Nephron (organoid): Measurements from ENCODE around the gene LPCAT3.
"Not testable (repeated sequence)": the region's sequence is repeated elsewhere in the genome, so short reads cannot be mapped to it uniquely, and the experiment has no call there.

Experiments
- H3K27ac Mint-ChIP-seq, 3 experiments: 2 replicates each; pipeline ENCODE4 v1.8.0; 2020; ENCODE audit warnings: mixed read lengths in 3 of 3, mild to moderate bottlenecking in 2 of 3, moderate library complexity in 1 of 3
- H3K27me3 Mint-ChIP-seq: 2 replicates; pipeline ENCODE4 v1.8.0; 2021; ENCODE audit warnings: low read depth, mild to moderate bottlenecking, moderate library complexity, mixed read lengths
- H3K36me3 Mint-ChIP-seq: 2 replicates; pipeline ENCODE4 v1.8.0; 2020; ENCODE audit warnings: low read depth, mixed read lengths
- H3K4me1 Mint-ChIP-seq: 2 replicates; pipeline ENCODE4 v1.8.0; 2020; ENCODE audit warnings: mixed read lengths
- H3K4me3 Mint-ChIP-seq, 3 experiments: 2 replicates each; pipeline ENCODE4 v1.8.0; 2020; ENCODE audit warnings: mild to moderate bottlenecking in 3 of 3, mixed read lengths in 3 of 3, moderate library complexity in 2 of 3
- H3K9me3 Mint-ChIP-seq: 2 replicates; pipeline ENCODE4 v1.8.0; 2020; ENCODE audit warnings: mixed read lengths
- CTCF ChIP-seq, 3 experiments: fragments of 200-600 bp; sonication (generic); IDR thresholded peaks; one replicate each; pipeline ENCODE4 v1.5.0; 2021; ENCODE audit warnings: antibody characterized with exemption in 3 of 3; ENCODE audit not compliant: unreplicated experiment in 3 of 3

LPCAT3 gene

GRCh38 chr12:7045913-7046312 lies 27.6 kb upstream of the LPCAT3 start:
- no peak overlapping the region for H3K27ac Mint-ChIP-seq
- no peak for TF ChIP-seq CTCF (IDR thresholded peaks at IDR 0.05; ENCODE audit: unreplicated experiment in 3 of 3)
- no peaks in the 10 kb centered on the region for H3K27me3 Mint-ChIP-seq
- H3K4me1 Mint-ChIP-seq, result no peaks in the 10 kb centered on the region
- H3K9me3 Mint-ChIP-seq, result peaks cover 6% of the 10 kb centered on the region
- H3K4me3 Mint-ChIP-seq, result no peak overlapping the region
- H3K36me3 Mint-ChIP-seq, result no peaks in the 10 kb centered on the region

- Mint-ChIP-seq H3K27ac (peak overlapping the region in 1 of 3 experiments; percentile 48), H3K9me3 (no peaks in the 10 kb centered on the region), H3K36me3 (no peaks in the 10 kb centered on the region), H3K4me3 (no peak overlapping the region), H3K4me1 (no peaks in the 10 kb centered on the region), H3K27me3 (no peaks in the 10 kb centered on the region)
- no peak for TF ChIP-seq CTCF (IDR thresholded peaks at IDR 0.05; ENCODE audit: unreplicated experiment in 3 of 3)
Observed at GRCh38 chr12:7042842-7043241, 24.6 kb upstream of the LPCAT3 start.

- Mint-ChIP-seq H3K27me3 (peaks cover under 1% of the 10 kb centered on the region), H3K9me3 (no peaks in the 10 kb centered on the region), H3K4me3 (no peak overlapping the region), H3K27ac (no peak overlapping the region), H3K4me1 (no peaks in the 10 kb centered on the region), H3K36me3 (no peaks in the 10 kb centered on the region)
- no peak for TF ChIP-seq CTCF (IDR thresholded peaks at IDR 0.05; ENCODE audit: unreplicated experiment in 3 of 3)
Observed at GRCh38 chr12:7039403-7039802, 21.1 kb upstream of the LPCAT3 start.

- H3K4me3 Mint-ChIP-seq, result no peak overlapping the region
- TF ChIP-seq CTCF (IDR thresholded peaks at IDR 0.05; ENCODE audit: unreplicated experiment in 3 of 3), result no peak
- no peaks in the 10 kb centered on the region for H3K36me3 Mint-ChIP-seq
- H3K9me3 Mint-ChIP-seq, result no peaks in the 10 kb centered on the region
- H3K27me3 Mint-ChIP-seq, result peaks cover 4% of the 10 kb centered on the region
- H3K27ac Mint-ChIP-seq, result no peak overlapping the region
- H3K4me1 Mint-ChIP-seq, result no peaks in the 10 kb centered on the region
Observed at GRCh38 chr12:7038591-7038990, 20.3 kb upstream of the LPCAT3 start.

GRCh38 chr12:7037411-7037810 lies 19.1 kb upstream of the LPCAT3 start:
- H3K4me1 Mint-ChIP-seq, H3K27me3 Mint-ChIP-seq, H3K36me3 Mint-ChIP-seq, H3K9me3 Mint-ChIP-seq, H3K4me3 Mint-ChIP-seq, H3K27ac Mint-ChIP-seq: not testable (repeated sequence)

- peaks cover 11% of the 10 kb centered on the region for H3K27me3 Mint-ChIP-seq
- TF ChIP-seq CTCF (IDR thresholded peaks at IDR 0.05; ENCODE audit: unreplicated experiment in 3 of 3), result no peak
- H3K4me3 Mint-ChIP-seq, result no peak overlapping the region
- H3K9me3 Mint-ChIP-seq, result no peaks in the 10 kb centered on the region
- no peaks in the 10 kb centered on the region for H3K4me1 Mint-ChIP-seq
- no peak overlapping the region for H3K27ac Mint-ChIP-seq
- H3K36me3 Mint-ChIP-seq, result no peaks in the 10 kb centered on the region
Observed at GRCh38 chr12:7035463-7035862, 17.2 kb upstream of the LPCAT3 start.
